Measurements from ENCODE around the gene MAL.

The MAL gene

DNA sequence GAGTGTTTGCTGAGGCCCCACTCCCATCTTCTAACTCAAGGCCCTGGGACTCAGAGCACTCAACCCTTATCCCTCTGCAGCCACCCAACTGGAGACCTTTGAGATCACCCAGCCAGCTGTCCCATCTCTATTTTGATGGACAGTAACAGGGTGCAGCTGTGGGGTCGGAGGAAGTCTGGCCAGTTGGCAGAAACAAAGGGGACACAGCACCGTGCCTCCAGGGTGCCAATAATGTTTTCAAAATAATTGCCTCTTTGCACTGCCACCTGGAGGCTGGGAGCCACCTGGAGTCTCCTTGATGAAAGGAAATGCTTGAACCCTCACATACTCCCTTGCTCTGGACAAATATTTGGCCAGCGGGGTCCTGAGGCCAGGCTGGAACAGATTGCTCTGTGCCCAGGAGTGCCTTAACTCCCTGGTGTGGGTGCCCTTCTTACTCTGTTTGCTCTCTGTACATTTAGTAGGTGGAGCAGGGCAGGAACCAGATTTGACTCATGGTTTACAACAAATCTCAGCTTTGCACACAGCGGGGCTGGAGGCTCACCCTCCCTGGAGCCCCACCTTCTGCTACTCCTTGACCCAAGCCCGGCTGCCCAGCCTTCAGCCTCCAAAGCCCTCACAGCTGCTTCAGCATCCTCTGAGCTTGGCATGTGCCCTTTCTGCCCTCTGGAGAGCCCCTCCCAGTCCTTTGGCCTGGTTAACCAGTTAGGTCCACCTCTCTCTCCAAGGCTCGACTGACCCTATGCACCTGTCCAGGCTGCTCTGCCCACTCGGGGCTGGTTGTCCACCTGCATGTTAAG, 17.2 kb downstream of the MAL start:
- no peak overlapping the region for H3K9ac ChIP-seq (ENCODE audit: low read length)
- no peak for TF ChIP-seq EZH2 (IDR thresholded peaks at IDR 0.05; ENCODE audit: borderline replicate concordance, low read length)
- TF ChIP-seq, protein P1, sequence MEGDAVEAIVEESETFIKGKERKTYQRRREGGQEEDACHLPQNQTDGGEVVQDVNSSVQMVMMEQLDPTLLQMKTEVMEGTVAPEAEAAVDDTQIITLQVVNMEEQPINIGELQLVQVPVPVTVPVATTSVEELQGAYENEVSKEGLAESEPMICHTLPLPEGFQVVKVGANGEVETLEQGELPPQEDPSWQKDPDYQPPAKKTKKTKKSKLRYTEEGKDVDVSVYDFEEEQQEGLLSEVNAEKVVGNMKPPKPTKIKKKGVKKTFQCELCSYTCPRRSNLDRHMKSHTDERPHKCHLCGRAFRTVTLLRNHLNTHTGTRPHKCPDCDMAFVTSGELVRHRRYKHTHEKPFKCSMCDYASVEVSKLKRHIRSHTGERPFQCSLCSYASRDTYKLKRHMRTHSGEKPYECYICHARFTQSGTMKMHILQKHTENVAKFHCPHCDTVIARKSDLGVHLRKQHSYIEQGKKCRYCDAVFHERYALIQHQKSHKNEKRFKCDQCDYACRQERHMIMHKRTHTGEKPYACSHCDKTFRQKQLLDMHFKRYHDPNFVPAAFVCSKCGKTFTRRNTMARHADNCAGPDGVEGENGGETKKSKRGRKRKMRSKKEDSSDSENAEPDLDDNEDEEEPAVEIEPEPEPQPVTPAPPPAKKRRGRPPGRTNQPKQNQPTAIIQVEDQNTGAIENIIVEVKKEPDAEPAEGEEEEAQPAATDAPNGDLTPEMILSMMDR (IDR thresholded peaks at IDR 0.05; ENCODE audit: low read length): no peak
- H3K4me2 ChIP-seq (ENCODE audit: low read length): no peak overlapping the region
- no peaks in the 10 kb centered on the region for H3K4me1 ChIP-seq (ENCODE audit: insufficient read depth, low read length, severe bottlenecking)
- no peaks in the 10 kb centered on the region for H3K79me2 ChIP-seq (ENCODE audit: insufficient read depth, low read length)
- no peaks in the 10 kb centered on the region for H3K36me3 ChIP-seq (ENCODE audit: insufficient read depth, low read length)
- H3K9me2 ChIP-seq (ENCODE audit: low read depth, low read length): no peaks in the 10 kb centered on the region
- H3K9me3 ChIP-seq (ENCODE audit: low read length): no peaks in the 10 kb centered on the region
- no peaks in the 10 kb centered on the region for H3K27me3 ChIP-seq (ENCODE audit: insufficient read depth, low read length)
- no peak overlapping the region for H3K27ac ChIP-seq (ENCODE audit: low read depth, low read length, poor library complexity, severe bottlenecking)
- H3F3A ChIP-seq (ENCODE audit: insufficient read depth, low read length): no peaks in the 10 kb centered on the region
- H3K4me3 ChIP-seq (ENCODE audit: low read depth, low read length, poor library complexity, severe bottlenecking): no peak overlapping the region
- H4K20me1 ChIP-seq (ENCODE audit: insufficient read depth, low read length): no peaks in the 10 kb centered on the region
- H2AFZ ChIP-seq (ENCODE audit: low read length): no peak overlapping the region

DNA sequence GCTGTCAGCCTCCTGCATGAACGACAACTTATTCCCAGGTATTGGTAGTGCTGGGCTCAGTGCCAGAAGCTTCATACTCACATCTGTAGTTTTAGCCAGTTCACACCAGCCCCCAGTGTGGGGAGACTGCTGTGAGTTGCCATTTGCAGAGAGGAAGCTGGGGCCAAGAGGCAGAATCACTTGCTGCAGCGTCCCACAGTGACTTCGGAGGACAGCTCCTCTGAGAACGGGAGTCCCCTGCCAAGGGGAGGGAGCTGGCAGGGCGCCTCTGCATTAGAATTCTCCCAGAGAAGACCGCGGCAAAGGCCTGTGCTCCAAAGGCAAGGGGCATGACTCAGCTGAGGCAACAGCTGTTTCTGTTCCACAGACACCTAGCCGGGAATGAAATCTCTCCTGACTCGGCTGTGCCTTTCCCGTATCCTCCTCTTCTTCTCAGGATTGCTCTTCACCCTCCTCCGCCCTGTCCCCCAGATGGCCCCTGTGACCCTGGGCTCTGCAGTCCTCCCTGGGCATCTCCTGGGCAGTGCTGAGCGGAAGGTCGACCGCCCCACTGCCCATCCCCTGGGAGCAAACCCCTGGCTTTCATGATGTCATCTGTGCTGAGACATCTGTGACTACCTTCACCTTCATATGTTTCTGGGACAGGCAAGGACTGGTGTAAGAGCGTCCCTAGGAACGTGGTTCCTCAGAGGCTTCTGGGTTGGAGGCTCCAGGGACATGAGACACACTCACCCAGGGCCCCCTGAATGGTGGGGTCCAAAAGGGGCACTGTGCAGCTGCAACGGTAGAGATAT, 18.0 kb downstream of the MAL start:
- no peaks in the 10 kb centered on the region for H3K9me3 ChIP-seq (ENCODE audit: low read length)
- H3K36me3 ChIP-seq (ENCODE audit: insufficient read depth, low read length): no peaks in the 10 kb centered on the region
- no peaks in the 10 kb centered on the region for H3K79me2 ChIP-seq (ENCODE audit: insufficient read depth, low read length)
- TF ChIP-seq, protein P1 (IDR thresholded peaks at IDR 0.05; ENCODE audit: low read length): no peak
- TF ChIP-seq EZH2 (IDR thresholded peaks at IDR 0.05; ENCODE audit: borderline replicate concordance, low read length): no peak
- H2AFZ ChIP-seq (ENCODE audit: low read length): no peak overlapping the region
- no peaks in the 10 kb centered on the region for H3F3A ChIP-seq (ENCODE audit: insufficient read depth, low read length)
- H3K9me2 ChIP-seq (ENCODE audit: low read depth, low read length): no peaks in the 10 kb centered on the region
- H3K27ac ChIP-seq (ENCODE audit: low read depth, low read length, poor library complexity, severe bottlenecking): no peak overlapping the region
- no peaks in the 10 kb centered on the region for H4K20me1 ChIP-seq (ENCODE audit: insufficient read depth, low read length)
- no peak overlapping the region for H3K4me3 ChIP-seq (ENCODE audit: low read depth, low read length, poor library complexity, severe bottlenecking)
- no peak overlapping the region for H3K4me2 ChIP-seq (ENCODE audit: low read length)
- H3K9ac ChIP-seq (ENCODE audit: low read length): no peak overlapping the region
- no peaks in the 10 kb centered on the region for H3K27me3 ChIP-seq (ENCODE audit: insufficient read depth, low read length)
- H3K4me1 ChIP-seq (ENCODE audit: insufficient read depth, low read length, severe bottlenecking): no peaks in the 10 kb centered on the region

DNA sequence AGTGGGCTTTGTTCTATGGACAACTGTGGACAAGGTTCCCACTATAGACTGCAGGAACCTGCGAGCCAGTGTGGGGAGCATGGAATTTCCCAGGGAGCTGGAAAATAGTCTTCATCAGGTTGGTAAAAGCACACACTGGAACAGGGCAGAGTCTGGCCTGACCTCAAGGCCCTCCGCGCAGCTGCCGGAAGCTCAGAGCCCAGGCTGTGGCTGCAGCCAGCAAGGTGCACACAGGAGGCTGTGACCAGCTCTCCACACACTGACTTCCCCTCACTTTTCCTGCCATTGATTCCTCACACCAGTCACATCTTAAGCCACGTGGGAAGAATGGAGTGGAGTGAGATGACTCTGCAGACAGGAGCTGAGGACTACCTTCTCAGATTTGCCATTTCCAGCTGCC, 19.1 kb downstream of the MAL start:
- no peak overlapping the region for H3K4me3 ChIP-seq (ENCODE audit: low read depth, low read length, poor library complexity, severe bottlenecking)
- no peaks in the 10 kb centered on the region for H3K9me3 ChIP-seq (ENCODE audit: low read length)
- TF ChIP-seq, protein P1 (IDR thresholded peaks at IDR 0.05; ENCODE audit: low read length): no peak
- no peak for TF ChIP-seq EZH2 (IDR thresholded peaks at IDR 0.05; ENCODE audit: borderline replicate concordance, low read length)
- no peak overlapping the region for H3K4me2 ChIP-seq (ENCODE audit: low read length)
- H3K27me3 ChIP-seq (ENCODE audit: insufficient read depth, low read length): no peaks in the 10 kb centered on the region
- H3K36me3 ChIP-seq (ENCODE audit: insufficient read depth, low read length): no peaks in the 10 kb centered on the region
- no peak overlapping the region for H3K9ac ChIP-seq (ENCODE audit: low read length)
- H3K79me2 ChIP-seq (ENCODE audit: insufficient read depth, low read length): no peaks in the 10 kb centered on the region
- H2AFZ ChIP-seq (ENCODE audit: low read length): no peak overlapping the region
- H3K4me1 ChIP-seq (ENCODE audit: insufficient read depth, low read length, severe bottlenecking): no peaks in the 10 kb centered on the region
- no peak overlapping the region for H3K27ac ChIP-seq (ENCODE audit: low read depth, low read length, poor library complexity, severe bottlenecking)
- no peaks in the 10 kb centered on the region for H4K20me1 ChIP-seq (ENCODE audit: insufficient read depth, low read length)
- no peaks in the 10 kb centered on the region for H3K9me2 ChIP-seq (ENCODE audit: low read depth, low read length)
- no peaks in the 10 kb centered on the region for H3F3A ChIP-seq (ENCODE audit: insufficient read depth, low read length)

Data from OCI-LY1 (cell line).